Ramos (cell line): ENCODE measurements around the gene SOX12.

ENCODE experiments used
- in situ Hi-C: fragments of 300-500 bp; cut with MboI; formaldehyde crosslinking; loops from one replicate; pipeline ENCODE4 v1.14.3; 2022; ENCODE audit warnings: low sequenced_read_pairs; ENCODE audit not compliant: unreplicated experiment

Gene SOX12

DNA sequence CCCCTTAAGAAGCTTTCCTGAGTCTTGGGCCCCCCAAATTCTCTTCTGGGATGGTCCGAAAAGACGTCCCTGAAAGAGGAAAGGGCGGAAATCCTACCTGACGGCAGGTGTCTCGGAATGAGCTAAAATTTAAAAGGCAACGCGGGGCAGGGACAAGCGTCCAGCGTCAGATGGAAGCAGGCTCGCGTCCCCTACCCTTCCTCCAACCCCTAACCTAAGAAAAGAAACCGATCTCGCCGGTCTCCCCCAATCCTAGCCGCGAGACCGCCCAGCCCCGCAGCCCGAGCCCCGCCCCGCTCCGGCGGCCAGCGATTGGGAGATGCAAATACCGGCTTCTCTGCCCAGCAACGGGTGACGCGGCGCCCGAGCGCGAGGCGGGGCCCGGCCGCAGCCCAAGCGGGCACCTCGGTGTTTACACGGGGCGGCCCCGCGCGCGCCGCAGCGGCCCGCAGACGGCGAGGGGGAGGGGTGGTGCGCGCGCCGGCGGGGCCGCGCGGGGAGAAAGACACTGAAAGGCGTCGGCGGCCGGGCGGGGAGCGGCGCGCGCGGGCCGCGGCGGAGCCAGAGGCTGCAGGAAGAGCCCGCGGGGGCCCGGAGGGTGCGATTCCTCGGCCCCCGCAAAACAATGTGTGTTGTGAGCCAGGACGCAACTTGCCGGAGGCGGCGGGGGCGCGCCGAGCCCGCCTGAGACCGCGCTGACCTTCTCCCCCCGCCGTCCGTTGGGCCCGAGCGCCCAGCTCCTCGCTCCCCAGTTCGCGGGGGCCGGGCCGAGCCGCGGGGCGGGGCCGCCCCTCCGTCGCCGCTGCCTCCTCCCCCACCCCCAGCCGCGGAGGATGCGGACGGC lies at the start of gene SOX12:
TSS of gene SOX12 (plus strand) at position 508 of the 844 bp plus-strand sequence. CDS start 373 bp downstream, outside the sequence.
- in situ Hi-C loops = no loop called here

DNA sequence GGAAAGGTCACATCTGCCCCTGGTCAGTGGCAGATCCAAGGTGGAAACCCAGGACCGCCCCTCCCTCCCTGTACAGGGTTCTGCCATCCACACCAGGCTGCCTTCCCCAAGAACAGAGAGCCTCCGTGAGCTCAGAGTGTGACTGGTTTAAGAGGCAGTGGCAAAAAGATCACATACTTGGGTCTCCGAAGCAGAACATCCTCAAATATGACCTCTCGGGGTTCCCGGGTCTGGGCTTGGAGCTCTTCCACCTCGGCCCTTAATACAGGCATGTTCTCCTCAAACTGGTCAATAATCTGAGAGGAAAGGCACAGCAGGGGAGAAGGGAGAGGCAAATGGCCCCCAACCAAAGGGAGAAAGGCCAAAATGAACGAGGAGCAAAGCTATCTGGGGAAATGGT lies 49.6 kb upstream of the SOX12 start:
- in situ Hi-C loops = no loop called here

DNA sequence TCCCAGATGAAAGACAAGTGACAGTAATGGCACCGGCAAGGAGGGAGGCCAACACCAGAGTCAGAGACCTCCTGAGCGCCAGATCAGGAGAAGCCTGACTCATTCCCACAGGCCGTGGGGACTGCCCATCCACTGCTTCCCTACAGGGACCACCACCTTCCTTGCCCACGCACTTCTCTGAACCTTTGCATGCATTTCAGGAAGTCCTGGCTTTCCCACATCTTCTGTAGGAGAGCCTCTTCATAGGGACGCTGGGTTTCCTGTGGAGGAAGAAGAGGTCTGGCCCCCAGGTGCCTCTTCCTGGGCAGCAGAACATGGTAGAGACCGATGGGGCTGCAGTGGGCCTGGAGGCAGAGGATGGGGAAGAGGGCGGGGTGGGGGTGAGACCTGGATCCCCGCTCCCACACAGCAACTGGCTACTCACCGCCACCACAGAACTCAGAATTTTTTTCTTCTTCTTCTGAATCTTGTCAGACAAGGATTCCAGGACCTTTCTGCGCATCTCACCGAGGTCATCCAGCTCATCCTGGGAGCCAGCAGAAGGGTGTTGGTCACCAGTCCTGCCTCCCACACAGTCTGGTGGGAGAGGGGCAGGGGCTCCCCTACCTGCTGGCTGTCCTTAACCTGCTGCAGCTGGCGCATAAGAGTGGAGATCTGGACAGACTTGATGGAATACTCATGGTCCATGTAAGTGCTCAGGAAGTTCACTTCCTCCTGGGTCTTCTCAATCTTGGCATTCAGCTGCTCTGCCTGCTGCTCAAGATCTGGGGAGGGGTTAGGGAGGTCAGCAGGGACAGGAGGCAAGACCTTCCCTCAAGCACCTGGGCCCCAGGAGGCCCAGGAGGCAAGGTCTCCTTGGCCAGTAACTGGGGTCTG lies 48.5 kb upstream of the SOX12 start:
- in situ Hi-C loops = no loop called here

DNA sequence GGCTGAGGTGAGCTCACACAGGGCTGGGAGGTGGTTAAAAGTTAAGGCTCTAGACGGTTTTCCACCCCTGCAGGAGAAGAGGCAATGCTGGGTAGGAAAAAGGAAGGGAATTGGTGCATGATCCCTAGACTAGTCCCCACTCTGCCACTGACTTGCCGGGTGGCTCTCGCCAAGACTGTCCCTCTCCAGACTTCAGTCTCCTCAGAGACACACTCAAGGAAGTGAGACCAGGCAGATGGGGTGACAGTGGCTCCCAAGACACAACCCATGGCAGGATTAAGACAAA lies 47.9 kb upstream of the SOX12 start:
- in situ Hi-C loops = no loop called here

DNA sequence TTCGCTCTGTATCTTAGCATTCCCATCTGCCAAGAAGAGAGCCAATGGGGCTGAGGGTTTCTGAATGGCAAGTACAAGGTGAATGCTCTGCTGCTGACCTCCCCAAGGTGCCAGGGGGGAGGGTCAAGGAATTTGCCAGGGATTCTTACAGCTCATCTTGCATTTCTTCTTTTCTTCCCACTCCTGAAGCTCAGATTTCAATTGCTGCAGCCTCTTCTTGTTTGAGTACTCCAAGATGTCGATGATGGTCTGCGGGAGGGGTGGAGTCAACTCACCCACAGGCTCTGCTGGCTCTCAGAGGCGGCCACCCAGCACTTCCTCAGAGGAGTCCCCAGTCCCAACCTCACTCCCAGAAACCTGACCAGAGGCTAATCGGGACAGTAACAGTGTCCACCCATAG lies 47.2 kb upstream of the SOX12 start:
- in situ Hi-C loops = no loop called here

DNA sequence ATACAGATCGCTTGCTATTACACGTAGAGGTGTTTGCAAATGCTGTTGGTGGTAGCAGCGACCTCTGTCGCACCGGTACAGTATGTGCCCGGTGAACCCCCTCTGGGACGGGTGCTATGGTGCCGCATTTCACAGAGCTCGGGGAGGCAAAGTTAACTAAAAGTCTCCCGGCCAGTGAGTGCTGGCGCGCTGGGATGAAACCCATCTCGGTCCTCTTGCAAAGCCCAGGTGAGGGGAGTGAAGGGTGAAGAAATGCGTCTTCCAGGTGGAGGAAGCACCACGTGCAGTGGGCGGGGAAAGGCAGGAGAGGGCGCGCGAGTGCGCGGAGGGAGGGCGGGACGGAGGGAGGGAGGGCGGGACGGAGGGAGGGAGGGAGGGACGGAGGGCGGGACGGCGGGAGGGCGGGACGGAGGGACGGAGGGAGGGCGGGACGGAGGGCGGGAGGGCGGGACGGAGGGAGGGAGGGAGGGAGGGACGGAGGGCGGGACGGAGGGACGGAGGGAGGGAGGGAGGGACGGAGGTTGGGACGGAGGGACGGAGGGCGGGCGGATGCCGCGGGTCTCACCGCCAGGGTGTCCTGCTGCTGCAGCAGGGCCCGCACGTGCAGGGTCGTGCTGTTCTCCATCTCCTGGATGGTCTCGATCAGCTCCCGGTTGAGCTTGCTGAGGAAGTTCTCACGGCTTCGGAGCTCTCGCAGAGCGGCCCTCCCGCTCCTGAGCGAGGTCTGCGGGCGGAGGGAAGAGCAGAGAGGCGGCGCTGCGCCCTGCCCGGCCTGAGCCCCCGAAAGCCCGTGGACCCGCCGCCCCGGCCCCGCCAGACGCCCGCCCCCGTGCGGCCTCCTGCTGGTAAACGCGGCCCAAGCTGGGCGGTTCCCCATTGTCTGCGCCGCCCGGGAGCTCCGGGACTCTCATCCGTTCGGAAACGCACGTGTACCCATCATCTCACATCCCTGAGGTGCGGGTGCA lies 46.5 kb upstream of the SOX12 start:
- in situ Hi-C loops = no loop called here

DNA sequence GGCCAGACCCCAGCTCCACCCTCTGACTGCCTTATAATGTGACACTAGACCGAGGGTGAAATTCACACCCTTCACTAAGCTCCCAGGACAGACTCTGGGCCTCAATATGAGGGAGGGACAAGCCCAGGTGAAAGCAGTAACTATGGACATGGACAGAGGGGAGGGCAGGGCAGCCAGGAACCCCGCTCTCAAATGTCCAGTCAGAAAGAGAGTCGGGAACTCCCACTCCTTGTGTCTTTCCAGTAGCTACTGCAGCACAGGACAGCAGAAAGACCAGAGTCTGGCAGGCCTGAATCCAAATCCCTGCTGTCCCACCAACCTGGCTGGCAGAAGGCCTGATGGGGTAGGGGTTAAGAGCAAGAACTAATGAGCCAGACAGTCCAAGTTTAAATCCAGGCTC lies 41.2 kb upstream of the SOX12 start:
- in situ Hi-C loops = no loop called here

DNA sequence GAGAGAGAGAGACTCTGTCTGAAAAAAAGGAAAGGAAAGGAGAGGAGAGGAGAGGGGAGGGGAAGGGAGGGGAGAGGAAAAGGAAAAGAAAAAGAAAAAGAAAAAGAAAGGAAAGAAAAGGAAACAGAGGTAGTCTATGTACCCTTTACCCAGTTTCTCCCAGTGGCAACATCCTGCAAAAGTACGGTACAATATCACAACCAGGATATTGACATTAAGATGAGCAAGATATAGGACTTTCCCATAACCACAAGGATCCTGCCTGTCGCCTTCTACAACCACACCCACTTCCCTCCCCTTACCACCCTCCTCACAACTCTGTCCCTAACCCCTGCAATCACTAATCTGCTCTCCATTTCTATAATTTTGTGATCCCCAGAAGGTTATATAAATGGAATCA lies 38.8 kb upstream of the SOX12 start:
- in situ Hi-C loops = no loop called here

DNA sequence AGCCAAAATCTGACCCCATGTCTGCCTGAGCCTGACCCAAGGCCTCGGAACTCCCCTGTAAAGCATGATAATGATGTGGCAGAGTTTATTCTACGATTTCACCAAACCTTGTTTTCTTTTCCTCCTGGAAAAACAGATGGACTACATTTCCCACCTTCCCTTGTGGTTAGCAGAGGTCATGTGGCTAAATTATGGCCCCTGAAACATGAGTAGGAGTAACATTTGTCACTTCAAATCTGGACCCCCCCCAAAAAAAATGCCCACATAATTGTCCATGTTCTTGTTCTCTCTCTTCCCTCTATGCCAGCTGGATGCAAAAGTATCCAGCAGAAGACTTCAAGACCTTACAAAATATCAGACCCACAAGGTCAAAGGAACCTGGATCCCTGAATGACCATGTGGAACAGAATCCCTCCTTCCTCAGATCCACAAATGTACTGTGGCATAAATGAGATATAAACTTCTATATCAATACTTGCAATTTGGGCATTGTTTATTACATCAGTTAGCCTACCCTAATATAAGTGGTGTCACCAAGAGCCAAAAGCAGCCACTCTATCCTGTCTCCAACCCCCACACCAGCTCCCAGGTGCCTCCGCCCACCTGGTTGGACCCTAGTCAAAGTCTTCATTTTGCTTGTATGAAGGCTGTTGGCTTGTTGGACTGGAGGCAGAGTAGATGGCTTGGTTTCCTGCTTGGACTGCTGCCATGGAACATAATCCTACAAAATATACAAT lies 36.2 kb upstream of the SOX12 start:
- in situ Hi-C loops = no loop called here

DNA sequence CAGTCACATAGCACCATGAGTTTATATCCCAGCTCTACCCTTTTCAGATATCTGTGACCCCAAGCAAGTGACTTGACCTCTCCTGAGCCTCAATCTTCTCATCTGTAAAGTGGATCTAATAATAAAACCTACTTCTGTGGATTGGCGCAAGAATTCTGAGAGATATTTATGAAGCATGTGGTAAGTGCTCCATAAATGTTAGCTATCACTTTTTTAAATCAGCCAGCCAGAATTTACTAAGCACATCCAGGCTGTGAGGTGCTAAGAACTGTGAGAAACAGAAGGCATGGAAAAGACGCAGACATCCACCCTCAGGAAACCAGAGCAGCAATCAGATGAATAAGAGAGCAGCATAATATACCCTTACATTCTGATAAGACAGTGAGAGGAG lies 35.7 kb upstream of the SOX12 start:
- in situ Hi-C loops = no loop called here

DNA sequence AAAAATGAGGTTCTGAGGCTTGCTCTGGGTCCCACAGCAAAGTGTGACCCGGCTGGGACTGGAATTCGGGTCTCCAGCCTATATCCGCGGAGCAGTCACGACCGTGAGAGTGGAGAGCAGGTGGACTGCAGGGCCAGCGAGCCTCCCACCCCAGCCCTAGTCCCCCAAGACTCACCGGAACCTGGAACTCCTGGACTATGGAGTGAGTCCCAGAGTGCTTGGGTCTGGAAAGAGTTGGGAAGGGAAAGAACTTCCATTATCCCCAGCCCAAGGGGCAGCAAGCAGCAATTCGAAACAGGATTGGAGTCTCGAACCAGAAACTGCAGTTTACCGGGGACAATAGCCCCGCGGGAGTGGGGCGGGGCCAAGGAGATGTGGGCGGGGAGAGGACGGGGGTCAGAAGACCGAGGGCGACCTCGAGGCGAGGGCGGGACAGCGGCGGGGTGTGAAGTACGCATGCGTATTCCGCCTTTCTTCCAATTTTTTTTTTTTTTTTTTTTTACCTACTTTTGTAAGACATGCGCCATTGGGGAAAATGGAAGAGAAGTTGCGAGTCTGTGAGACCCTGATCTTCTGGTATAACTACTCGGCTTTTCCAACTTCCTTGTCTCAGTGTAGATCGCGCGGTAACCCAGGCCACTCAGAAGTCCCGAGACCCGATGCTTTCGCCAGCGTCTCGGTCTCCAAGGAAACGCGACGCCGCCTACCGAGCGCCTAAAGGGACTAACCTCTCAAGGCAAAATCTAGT lies 35.1 kb upstream of the SOX12 start, which contains the start of gene C20orf96:
TSS of gene C20orf96 (minus strand) at position 667 of the 748 bp plus-strand sequence. CDS start at position 527, 140 bp downstream.
- in situ Hi-C loops = no loop called here

DNA sequence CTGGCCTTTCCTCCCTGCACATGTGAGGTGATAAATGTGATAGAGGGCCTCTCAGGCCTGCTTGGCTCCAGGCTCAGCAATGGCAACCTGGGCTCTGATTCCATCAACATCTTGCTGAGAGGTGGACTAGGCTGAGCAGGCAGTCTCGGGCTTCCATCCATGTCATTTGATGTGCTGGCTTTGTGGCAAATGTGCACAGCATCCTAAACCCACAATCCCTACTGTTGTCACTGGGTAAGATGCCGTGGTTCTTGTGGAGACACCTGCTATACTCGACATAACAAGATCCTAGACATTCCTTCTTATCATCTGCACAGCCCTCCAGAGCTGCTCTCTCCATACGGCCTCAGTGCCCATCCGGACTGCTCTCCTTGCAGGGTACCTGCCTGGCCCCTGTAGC lies 30.8 kb upstream of the SOX12 start:
- in situ Hi-C loops = no loop called here

DNA sequence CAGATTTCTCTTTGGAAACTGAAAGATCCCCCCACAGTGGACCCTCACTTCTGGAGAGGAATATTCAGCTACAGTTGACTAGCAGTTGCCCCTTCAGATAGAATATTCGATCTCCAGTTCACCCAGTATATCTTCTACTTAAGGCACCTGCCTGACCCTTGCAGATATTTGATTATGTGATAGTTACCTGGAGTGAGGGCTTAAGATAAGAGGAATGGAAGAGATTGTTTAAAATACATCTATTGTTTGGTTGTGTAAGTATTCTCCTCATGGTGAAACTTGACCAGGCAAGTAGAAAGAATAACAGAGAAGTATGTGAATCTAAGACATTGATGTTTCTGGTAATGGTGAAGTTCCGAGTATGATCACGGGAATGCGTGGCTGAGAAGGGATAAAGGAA lies 29.5 kb upstream of the SOX12 start:
- in situ Hi-C loops = no loop called here

DNA sequence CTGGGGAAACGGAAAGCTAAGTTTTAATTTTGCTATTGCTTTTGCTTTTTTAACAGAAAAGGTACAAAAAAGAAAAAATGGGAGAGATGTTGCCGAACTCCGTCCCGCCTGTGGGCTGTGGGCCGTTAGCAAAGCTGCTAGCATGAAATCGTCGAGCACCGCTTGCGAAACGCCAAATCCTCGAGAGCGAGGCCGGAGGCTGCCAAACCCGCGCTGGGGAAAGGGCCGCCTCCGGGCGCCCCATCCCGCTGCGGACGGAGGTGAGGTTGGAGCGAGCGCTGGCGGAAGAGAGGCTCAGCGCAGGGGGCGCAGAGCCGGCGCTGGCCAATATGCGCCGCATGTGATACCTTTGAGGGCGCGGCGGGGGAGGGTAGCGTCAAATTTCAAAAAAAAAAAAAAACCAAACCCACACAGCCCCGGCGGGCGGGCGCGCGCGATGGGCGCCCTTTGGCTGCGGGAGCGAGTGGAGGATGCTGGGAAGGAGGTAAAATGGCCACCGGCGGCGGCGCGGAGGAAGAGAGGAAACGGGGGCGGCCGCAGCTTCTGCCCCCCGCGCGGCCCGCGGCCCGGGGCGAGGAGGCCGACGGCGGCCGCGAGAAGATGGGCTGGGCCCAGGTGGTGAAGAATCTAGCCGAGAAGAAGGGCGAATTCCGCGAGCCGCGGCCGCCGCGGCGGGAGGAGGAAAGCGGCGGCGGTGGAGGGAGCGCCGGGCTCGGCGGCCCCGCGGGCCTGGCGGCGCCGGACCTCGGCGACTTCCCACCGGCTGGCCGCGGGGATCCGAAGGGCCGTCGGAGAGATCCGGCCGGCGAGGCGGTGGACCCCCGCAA lies 28.0 kb upstream of the SOX12 start, which contains the start of gene ZCCHC3:
TSS of gene ZCCHC3 (plus strand) at position 473 of the 827 bp plus-strand sequence. CDS start at position 490, 17 bp downstream.
- in situ Hi-C loops = no loop called here

DNA sequence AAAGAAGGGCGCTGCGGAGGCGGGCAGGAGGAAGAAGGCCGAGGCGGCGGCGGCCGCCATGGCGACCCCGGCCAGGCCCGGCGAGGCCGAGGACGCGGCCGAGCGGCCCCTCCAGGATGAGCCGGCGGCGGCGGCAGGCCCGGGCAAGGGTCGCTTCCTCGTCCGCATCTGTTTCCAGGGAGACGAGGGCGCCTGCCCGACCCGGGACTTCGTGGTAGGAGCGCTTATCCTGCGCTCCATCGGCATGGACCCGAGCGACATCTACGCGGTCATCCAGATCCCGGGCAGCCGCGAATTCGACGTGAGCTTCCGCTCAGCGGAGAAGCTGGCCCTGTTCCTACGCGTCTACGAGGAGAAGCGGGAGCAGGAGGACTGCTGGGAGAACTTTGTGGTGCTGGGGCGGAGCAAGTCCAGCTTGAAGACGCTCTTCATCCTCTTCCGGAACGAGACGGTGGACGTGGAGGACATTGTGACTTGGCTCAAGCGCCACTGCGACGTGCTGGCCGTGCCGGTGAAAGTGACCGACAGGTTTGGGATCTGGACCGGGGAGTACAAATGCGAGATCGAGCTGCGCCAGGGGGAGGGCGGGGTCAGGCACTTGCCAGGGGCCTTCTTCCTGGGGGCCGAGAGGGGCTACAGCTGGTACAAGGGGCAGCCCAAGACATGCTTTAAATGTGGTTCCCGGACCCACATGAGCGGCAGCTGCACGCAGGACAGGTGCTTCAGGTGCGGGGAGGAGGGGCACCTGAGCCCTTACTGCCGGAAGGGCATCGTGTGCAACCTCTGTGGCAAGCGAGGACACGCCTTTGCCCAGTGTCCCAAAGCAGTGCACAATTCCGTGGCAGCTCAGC lies 27.2 kb upstream of the SOX12 start:
- in situ Hi-C loops = no loop called here

DNA sequence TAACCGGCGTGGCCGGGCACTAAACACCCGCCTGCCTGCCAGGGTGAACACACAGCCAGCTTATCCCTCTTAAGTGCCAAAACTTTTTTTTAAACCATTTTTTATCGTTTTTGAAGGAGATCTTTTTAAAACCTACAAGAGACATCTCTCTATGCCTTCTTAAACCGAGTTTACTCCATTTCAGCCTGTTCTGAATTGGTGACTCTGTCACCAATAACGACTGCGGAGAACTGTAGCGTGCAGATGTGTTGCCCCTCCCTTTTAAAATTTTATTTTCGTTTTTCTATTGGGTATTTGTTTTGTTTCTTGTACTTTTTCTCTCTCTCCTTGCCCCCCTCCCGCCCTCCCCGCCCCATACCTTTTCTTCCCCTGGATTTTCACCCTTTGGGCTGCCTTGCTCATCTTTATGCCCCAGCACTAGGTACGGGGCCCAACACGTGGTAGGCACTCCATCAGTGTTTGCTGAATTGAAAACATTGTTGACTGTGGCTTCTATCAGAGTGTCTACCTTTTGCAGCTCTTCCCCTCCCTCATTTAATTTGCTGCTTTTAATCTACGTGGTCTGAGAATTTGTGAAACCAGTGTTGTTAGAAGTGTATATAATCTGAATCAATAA lies 26.5 kb upstream of the SOX12 start:
- in situ Hi-C loops = no loop called here
